Ishikawa (cell line): ENCODE measurements around the gene WIPF2.

Source experiments
- FOXM1 ChIP-seq: IDR thresholded peaks from 2 replicates; pipeline ENCODE4 v1.6.1; 2012; ENCODE audit warnings: low read depth, borderline replicate concordance
- RAD21 ChIP-seq: IDR thresholded peaks from 2 replicates; pipeline ENCODE4 v1.6.1; 2012; ENCODE audit warnings: low read depth
- TAF1 ChIP-seq: IDR thresholded peaks from 2 replicates; pipeline ENCODE4 v1.6.1; 2012; ENCODE audit warnings: low read depth, mild to moderate bottlenecking
- TEAD4 ChIP-seq: IDR thresholded peaks from 2 replicates; pipeline ENCODE4 v1.6.1; 2012

- TF ChIP-seq RAD21 = no peak
- TF ChIP-seq TAF1 = no peak
- no peak for TF ChIP-seq FOXM1
- no peak for TF ChIP-seq TEAD4
These were observed 20.5 kb upstream of the WIPF2 start for GRCh38 chr17:40198576-40198975.
